Nephron (organoid): ENCODE results near the gene LRPAP1.

Experiments used
- H3K27ac Mint-ChIP-seq, 3 experiments: 2 replicates each; pipeline ENCODE4 v1.8.0; 2020; ENCODE audit warnings: mixed read lengths in 3 of 3, mild to moderate bottlenecking in 2 of 3, moderate library complexity in 1 of 3
- H3K27me3 Mint-ChIP-seq: 2 replicates; pipeline ENCODE4 v1.8.0; 2021; ENCODE audit warnings: low read depth, mild to moderate bottlenecking, moderate library complexity, mixed read lengths
- H3K36me3 Mint-ChIP-seq: 2 replicates; pipeline ENCODE4 v1.8.0; 2020; ENCODE audit warnings: low read depth, mixed read lengths
- H3K4me1 Mint-ChIP-seq: 2 replicates; pipeline ENCODE4 v1.8.0; 2020; ENCODE audit warnings: mixed read lengths
- H3K4me3 Mint-ChIP-seq, 3 experiments: 2 replicates each; pipeline ENCODE4 v1.8.0; 2020; ENCODE audit warnings: mild to moderate bottlenecking in 3 of 3, mixed read lengths in 3 of 3, moderate library complexity in 2 of 3
- H3K9me3 Mint-ChIP-seq: 2 replicates; pipeline ENCODE4 v1.8.0; 2020; ENCODE audit warnings: mixed read lengths
- TF ChIP-seq, protein P1 (sequence below), 3 experiments: fragments of 200-600 bp; sonication (generic); IDR thresholded peaks; one replicate each; pipeline ENCODE4 v1.5.0; 2021; ENCODE audit warnings: antibody characterized with exemption in 3 of 3; ENCODE audit not compliant: unreplicated experiment in 3 of 3

The LRPAP1 gene

DNA sequence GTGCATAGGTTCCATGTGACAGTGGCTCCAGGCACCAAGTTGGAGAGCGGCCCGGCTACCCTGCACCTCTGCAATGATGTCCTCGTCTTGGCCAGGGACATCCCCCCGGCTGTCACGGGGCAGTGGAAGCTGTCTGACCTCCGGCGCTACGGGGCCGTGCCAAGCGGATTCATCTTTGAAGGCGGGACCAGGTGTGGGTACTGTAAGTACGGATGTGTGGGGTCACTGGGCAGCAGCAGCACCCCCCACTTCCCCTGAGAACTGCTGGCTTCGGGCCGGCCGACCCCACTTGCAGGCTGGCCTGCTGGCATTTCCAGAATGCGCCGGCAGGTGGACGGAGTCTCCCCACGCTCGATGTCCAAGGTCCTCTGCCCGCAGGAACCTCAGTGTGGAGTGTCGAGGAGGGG, 55.9 kb downstream of the LRPAP1 start:
- Mint-ChIP-seq H3K36me3 (no peaks in the 10 kb centered on the region), H3K9me3 (no peaks in the 10 kb centered on the region), H3K27me3 (no peaks in the 10 kb centered on the region), H3K27ac (no peak overlapping the region), H3K4me3 (no peak overlapping the region), H3K4me1 (peaks cover 10% of the 10 kb centered on the region)
- TF ChIP-seq, protein P1, sequence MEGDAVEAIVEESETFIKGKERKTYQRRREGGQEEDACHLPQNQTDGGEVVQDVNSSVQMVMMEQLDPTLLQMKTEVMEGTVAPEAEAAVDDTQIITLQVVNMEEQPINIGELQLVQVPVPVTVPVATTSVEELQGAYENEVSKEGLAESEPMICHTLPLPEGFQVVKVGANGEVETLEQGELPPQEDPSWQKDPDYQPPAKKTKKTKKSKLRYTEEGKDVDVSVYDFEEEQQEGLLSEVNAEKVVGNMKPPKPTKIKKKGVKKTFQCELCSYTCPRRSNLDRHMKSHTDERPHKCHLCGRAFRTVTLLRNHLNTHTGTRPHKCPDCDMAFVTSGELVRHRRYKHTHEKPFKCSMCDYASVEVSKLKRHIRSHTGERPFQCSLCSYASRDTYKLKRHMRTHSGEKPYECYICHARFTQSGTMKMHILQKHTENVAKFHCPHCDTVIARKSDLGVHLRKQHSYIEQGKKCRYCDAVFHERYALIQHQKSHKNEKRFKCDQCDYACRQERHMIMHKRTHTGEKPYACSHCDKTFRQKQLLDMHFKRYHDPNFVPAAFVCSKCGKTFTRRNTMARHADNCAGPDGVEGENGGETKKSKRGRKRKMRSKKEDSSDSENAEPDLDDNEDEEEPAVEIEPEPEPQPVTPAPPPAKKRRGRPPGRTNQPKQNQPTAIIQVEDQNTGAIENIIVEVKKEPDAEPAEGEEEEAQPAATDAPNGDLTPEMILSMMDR (IDR thresholded peaks at IDR 0.05; ENCODE audit: unreplicated experiment in 3 of 3): no peak

DNA sequence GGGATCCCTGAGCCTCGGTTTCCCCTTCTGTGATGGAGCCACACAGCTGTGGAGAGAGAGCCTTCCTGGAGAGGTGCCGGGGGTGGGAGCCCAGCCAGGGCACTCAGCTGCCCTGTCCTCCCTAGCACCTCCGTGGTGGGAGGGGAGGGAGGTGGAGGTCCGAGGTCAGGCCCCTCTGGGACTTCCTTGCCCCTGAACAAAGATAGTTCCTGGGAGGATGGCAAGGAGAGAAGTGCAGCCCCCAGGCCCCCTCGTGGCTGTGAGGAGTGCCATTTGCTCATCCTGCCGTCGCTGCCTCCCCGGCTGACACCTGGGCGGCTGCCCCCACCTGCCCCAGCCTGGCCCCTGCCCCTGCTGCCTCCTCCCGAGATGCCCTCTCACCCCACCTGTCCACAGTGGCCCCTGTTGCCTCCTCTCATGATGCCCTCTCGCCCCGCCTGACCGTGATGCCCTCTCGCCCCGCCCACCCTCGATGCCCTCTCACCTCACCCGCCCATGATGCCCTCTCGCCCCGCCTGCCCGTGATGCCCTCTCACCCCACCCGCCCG, 56.4 kb downstream of the LRPAP1 start:
- peaks cover 7% of the 10 kb centered on the region for H3K4me1 Mint-ChIP-seq
- no peaks in the 10 kb centered on the region for H3K27me3 Mint-ChIP-seq
- no peak overlapping the region for H3K27ac Mint-ChIP-seq
- no peak overlapping the region for H3K4me3 Mint-ChIP-seq
- H3K36me3 Mint-ChIP-seq: no peaks in the 10 kb centered on the region
- H3K9me3 Mint-ChIP-seq: no peaks in the 10 kb centered on the region
- TF ChIP-seq, protein P1 (IDR thresholded peaks at IDR 0.05; ENCODE audit: unreplicated experiment in 3 of 3): no peak

DNA sequence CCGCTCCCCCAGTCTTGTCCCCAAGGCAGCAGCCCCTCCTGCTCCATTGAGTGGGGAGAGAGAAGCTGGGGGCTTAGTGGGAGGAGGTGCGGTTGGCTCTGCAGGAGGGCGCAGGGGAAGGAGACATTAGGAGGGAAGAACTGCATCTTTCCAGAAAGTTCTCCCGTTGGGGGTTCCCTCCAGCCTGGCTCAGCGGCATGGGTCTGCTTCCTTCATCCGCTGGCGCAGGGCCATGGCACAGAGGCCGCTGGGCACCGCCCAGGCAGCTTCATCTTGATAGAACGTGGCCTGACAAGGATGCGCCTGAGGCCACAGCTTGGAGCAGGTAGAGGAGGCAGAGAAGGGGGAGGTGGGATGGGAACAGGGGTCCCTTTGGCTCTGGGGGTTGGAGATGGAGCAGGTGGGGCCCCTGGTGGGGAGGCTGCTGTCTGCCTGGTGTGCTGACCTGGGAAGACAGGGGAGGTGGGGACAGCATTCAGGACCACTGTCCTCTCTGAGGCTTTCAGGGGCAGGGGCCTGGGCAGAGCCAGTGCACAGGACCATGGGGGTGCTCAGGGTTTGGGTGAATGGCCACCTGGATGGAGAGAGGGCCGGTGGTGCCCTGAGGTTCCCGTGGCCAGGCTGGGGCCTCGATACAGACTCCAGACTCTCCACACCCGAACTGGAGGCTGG, 57.0 kb downstream of the LRPAP1 start:
- Mint-ChIP-seq H3K27ac (no peak overlapping the region), H3K9me3 (no peaks in the 10 kb centered on the region), H3K27me3 (no peaks in the 10 kb centered on the region), H3K4me3 (no peak overlapping the region), H3K36me3 (no peaks in the 10 kb centered on the region), H3K4me1 (peaks cover 9% of the 10 kb centered on the region)
- TF ChIP-seq, protein P1 (IDR thresholded peaks at IDR 0.05; ENCODE audit: unreplicated experiment in 3 of 3): no peak

DNA sequence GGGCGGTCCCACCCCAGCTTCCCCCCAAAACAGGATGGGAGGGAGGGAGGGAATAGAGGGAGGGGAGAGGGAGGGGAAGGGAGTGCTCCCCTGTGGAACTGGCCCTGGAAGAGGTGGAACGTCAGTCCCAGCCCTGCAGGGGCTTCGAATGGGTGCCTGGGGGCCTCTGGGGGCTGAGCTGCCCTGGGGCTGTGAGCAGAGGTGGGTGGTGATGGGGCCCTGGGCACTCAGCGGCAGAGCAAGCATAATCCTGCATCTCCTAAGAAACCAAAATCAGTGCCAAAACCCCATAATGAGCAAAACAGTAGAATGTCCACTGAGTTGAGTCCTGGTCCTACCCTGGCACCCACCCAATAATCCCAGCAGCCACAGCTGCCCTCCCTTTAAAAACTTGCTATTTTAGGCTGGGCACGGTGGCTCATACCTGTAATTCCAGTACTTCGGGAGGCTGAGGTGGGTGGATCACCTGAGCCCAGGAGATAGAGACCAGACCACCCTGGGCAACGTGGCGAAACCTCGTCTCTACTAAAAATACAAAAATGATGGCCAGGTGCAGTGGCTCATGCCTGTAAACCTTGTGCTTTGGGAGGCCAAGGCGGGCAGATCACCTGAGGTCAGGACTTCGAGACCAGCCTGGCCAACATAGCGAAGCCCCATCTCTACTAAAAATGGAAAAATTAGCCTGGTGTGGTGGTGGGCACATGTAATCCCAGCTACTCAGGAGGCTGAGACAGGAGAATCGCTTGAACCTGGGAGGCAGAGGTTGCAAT, 58.0 kb downstream of the LRPAP1 start:
- Mint-ChIP-seq H3K27ac (no peak overlapping the region), H3K4me3 (no peak overlapping the region), H3K9me3 (no peaks in the 10 kb centered on the region), H3K4me1 (peaks cover 14% of the 10 kb centered on the region), H3K36me3 (no peaks in the 10 kb centered on the region), H3K27me3 (no peaks in the 10 kb centered on the region)
- TF ChIP-seq, protein P1 (IDR thresholded peaks at IDR 0.05; ENCODE audit: unreplicated experiment in 3 of 3): no peak

DNA sequence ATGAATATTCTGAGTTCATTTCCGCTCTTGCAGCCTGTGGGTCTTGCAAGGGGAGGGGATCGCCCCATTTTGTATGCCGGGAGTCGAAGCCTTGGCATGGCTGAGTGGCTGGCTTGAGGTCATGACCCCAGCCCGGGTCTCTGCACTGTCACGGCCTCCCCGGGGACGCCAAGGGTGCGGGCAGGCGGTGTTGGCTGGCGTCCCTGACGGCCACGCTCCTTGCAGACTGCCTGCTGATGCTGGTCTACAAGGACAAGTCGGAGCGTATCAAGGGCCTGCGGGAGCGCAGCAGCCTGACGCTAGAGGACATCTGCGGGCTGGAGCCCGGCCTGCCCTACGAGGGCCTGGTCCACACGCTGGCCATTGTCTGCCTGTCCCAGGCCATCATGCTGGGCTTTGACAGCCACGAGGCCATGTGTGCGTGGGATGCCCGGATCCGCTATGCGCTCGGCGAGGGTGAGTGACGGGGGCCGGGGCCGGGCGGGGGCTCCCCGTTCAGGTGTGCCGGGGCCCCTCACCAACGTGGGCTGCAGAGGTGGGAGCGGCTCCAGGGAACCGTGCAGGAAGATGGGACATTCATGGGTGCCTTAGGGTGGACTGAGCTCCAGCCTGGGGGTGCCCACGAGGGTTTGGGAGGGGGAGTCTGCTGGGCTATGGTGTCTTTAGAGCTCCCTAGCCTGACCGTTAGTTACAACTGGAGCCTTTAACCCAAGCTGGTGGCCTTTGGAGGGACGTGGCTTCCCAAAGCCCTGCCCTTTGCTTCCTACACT, 58.9 kb downstream of the LRPAP1 start:
- Mint-ChIP-seq H3K27ac (no peak overlapping the region), H3K27me3 (no peaks in the 10 kb centered on the region), H3K4me3 (no peak overlapping the region), H3K9me3 (no peaks in the 10 kb centered on the region), H3K36me3 (no peaks in the 10 kb centered on the region), H3K4me1 (peaks cover 14% of the 10 kb centered on the region)
- TF ChIP-seq, protein P1 (IDR thresholded peaks at IDR 0.05; ENCODE audit: unreplicated experiment in 3 of 3): no peak
